ENCODE measurements around the gene FPR1.

The FPR1 gene

GRCh38 chr19:51735759-51736449 lies 15.8 kb downstream of the FPR1 start:
- H3K27ac Mint-ChIP-seq = no peak overlapping the region
- DNase-seq = no peak
- H3K27me3 Mint-ChIP-seq = peaks cover 14% of the 10 kb centered on the region
- H3K4me1 Mint-ChIP-seq (ENCODE audit: low read depth) = no peaks in the 10 kb centered on the region
- H3K36me3 Mint-ChIP-seq (ENCODE audit: low read depth) = no peaks in the 10 kb centered on the region
- H3K4me3 Mint-ChIP-seq = no peak overlapping the region
- H3K9me3 Mint-ChIP-seq = peaks cover 6% of the 10 kb centered on the region

- no peak overlapping the region for H3K27ac Mint-ChIP-seq
- no peaks in the 10 kb centered on the region for H3K36me3 Mint-ChIP-seq (ENCODE audit: low read depth)
- no peak for DNase-seq
- H3K27me3 Mint-ChIP-seq = peaks cover 12% of the 10 kb centered on the region
- no peak overlapping the region for H3K4me3 Mint-ChIP-seq
- H3K4me1 Mint-ChIP-seq (ENCODE audit: low read depth) = no peaks in the 10 kb centered on the region
- H3K9me3 Mint-ChIP-seq = peaks cover 13% of the 10 kb centered on the region
Measured at GRCh38 chr19:51733742-51734522, 17.7 kb downstream of the FPR1 start.

GRCh38 chr19:51729781-51730180 lies 21.9 kb downstream of the FPR1 start:
- peaks cover 32% of the 10 kb centered on the region for H3K27me3 Mint-ChIP-seq
- peaks cover 15% of the 10 kb centered on the region for H3K9me3 Mint-ChIP-seq
- no peak for DNase-seq
- H3K4me1 Mint-ChIP-seq (ENCODE audit: low read depth) = no peaks in the 10 kb centered on the region
- no peak overlapping the region for H3K27ac Mint-ChIP-seq
- no peak overlapping the region for H3K4me3 Mint-ChIP-seq
- H3K36me3 Mint-ChIP-seq (ENCODE audit: low read depth) = no peaks in the 10 kb centered on the region

- H3K27me3 Mint-ChIP-seq = peaks cover 43% of the 10 kb centered on the region
- DNase-seq = no peak
- peaks cover 15% of the 10 kb centered on the region for H3K9me3 Mint-ChIP-seq
- no peaks in the 10 kb centered on the region for H3K4me1 Mint-ChIP-seq (ENCODE audit: low read depth)
- H3K27ac Mint-ChIP-seq = no peak overlapping the region
- no peaks in the 10 kb centered on the region for H3K36me3 Mint-ChIP-seq (ENCODE audit: low read depth)
- H3K4me3 Mint-ChIP-seq = no peak overlapping the region
Measured at GRCh38 chr19:51727349-51727880, 24.3 kb downstream of the FPR1 start.

DNA sequence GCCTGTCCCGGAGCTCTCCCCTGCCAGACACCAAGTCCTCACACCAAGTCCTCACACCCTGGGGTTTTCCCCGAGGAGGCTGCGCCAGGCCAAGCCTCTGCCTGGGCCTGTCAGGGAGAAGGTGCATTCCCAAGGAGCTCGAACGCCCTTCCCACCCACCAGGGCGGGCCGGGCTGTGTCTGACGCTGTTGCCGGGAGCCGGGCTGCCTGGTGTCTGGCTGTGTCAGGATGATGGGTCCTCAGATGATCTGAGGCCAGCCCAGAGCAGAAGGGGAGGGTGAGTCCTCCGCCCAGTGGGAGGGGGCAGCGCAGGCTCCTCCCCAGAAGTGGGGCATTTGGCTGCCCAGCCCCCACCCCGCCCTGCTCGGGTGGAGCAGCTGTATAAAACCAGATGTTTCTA lies 25.6 kb downstream of the FPR1 start:
- Mint-ChIP-seq H3K27ac (no peak overlapping the region), H3K9me3 (peaks cover 9% of the 10 kb centered on the region), H3K27me3 (peaks cover 41% of the 10 kb centered on the region), H3K36me3 (ENCODE audit: low read depth) (no peaks in the 10 kb centered on the region), H3K4me1 (ENCODE audit: low read depth) (peaks cover 2% of the 10 kb centered on the region), H3K4me3 (no peak overlapping the region)
- no peak for DNase-seq

DNA sequence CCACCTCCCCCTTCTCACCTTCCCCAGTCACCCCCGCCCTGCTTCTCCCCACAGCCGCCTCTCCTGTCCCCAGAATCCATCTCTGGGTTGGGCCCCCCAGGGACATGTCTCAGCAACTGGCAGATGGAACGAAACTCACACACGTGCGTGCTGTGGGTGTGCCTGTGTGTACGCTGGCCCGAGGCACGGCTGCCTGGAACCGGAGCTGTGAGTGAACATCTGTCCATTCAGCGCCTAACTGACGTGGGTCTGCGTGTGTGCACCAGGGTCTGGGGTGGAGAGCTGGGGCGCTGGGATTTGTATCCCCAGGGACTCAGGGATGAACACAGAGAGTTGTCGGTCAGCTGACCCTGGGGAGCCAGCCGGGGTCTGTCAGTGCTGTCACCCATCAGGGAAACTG lies 27.1 kb downstream of the FPR1 start:
- Mint-ChIP-seq H3K27me3 (peaks cover 53% of the 10 kb centered on the region), H3K4me3 (no peak overlapping the region), H3K27ac (no peak overlapping the region), H3K9me3 (peaks cover 3% of the 10 kb centered on the region), H3K36me3 (ENCODE audit: low read depth) (no peaks in the 10 kb centered on the region), H3K4me1 (ENCODE audit: low read depth) (peaks cover 2% of the 10 kb centered on the region)
- DNase-seq = no peak

- Mint-ChIP-seq H3K27me3 (peaks cover 58% of the 10 kb centered on the region), H3K36me3 (ENCODE audit: low read depth) (no peaks in the 10 kb centered on the region)
Measured at GRCh38 chr19:51722492-51722891, 29.2 kb downstream of the FPR1 start.

GRCh38 chr19:51721905-51722304 lies 29.8 kb downstream of the FPR1 start:
- Mint-ChIP-seq H3K9me3 (no peaks in the 10 kb centered on the region), H3K4me1 (ENCODE audit: low read depth) (peaks cover 5% of the 10 kb centered on the region)

More at GRCh38 chr19:51722492-51722891, 29.2 kb downstream of the FPR1 start:
- Mint-ChIP-seq H3K4me1 (ENCODE audit: low read depth) (peaks cover 5% of the 10 kb centered on the region), H3K9me3 (no peaks in the 10 kb centered on the region), H3K4me3 (no peak overlapping the region), H3K27ac (no peak overlapping the region)
- no peak for DNase-seq

DNA sequence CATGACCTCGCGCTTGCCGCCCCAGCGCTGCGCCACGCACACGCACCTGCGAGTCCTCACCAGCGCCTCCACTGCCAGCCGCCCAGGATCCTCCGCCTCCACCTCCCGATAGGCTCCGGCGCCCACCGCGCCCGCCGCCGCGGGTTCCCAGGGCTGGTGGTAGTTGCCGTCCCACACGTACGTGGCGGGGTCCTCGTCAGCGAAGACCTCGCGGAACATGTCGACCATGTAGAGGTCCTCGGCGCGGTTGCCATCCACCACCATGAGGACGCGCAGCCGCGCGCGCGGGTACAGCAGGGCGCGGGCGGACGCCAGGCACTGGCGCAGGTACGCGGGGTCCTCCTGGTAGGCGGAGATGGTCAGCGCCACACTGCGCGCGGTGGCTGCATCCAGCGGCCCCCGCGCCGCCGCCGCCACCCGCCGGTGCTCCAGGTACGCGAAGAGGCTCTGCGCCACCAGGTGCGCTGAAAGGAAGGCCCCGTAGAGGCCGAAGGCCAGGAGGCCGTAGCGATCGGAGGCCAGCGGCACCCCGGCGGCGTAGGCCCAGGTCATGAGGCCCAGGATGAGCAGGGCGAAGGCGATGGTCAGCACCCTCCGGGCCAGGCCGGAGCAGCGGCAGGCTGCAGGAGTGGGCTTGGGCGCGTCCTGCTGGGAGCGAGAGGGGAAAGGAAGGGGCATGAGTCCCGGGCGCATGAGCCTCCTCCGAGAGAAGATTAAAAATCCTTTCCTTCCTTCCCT lies 32.3 kb downstream of the FPR1 start:
- no peak for DNase-seq
- H3K4me3 Mint-ChIP-seq = no peak overlapping the region
- H3K4me1 Mint-ChIP-seq (ENCODE audit: low read depth) = peaks cover 5% of the 10 kb centered on the region
- no peaks in the 10 kb centered on the region for H3K36me3 Mint-ChIP-seq (ENCODE audit: low read depth)
- no peak overlapping the region for H3K27ac Mint-ChIP-seq
- no peaks in the 10 kb centered on the region for H3K9me3 Mint-ChIP-seq
- peaks cover 49% of the 10 kb centered on the region for H3K27me3 Mint-ChIP-seq

More at GRCh38 chr19:51721905-51722304, 29.8 kb downstream of the FPR1 start:
- H3K36me3 Mint-ChIP-seq (ENCODE audit: low read depth) = no peaks in the 10 kb centered on the region
- DNase-seq = no peak
- H3K27ac Mint-ChIP-seq = no peak overlapping the region
- peaks cover 57% of the 10 kb centered on the region for H3K27me3 Mint-ChIP-seq
- no peak overlapping the region for H3K4me3 Mint-ChIP-seq

- H3K4me1 Mint-ChIP-seq (ENCODE audit: low read depth) = peaks cover 5% of the 10 kb centered on the region
- H3K36me3 Mint-ChIP-seq (ENCODE audit: low read depth) = no peaks in the 10 kb centered on the region
- no peak overlapping the region for H3K4me3 Mint-ChIP-seq
- H3K9me3 Mint-ChIP-seq = no peaks in the 10 kb centered on the region
- peaks cover 41% of the 10 kb centered on the region for H3K27me3 Mint-ChIP-seq
- no peak for DNase-seq
- H3K27ac Mint-ChIP-seq = no peak overlapping the region
Measured at GRCh38 chr19:51716925-51717324, 34.8 kb downstream of the FPR1 start.

- Mint-ChIP-seq H3K27ac (no peak overlapping the region), H3K9me3 (no peaks in the 10 kb centered on the region), H3K36me3 (ENCODE audit: low read depth) (no peaks in the 10 kb centered on the region), H3K4me1 (ENCODE audit: low read depth) (peaks cover 6% of the 10 kb centered on the region), H3K4me3 (no peak overlapping the region), H3K27me3 (peaks cover 38% of the 10 kb centered on the region)
- no peak for DNase-seq
Measured at GRCh38 chr19:51715850-51716249, 35.8 kb downstream of the FPR1 start.

GRCh38 chr19:51714848-51715247 lies 36.8 kb downstream of the FPR1 start:
- Mint-ChIP-seq H3K9me3 (no peaks in the 10 kb centered on the region), H3K27me3 (peaks cover 28% of the 10 kb centered on the region), H3K27ac (no peak overlapping the region), H3K4me3 (no peak overlapping the region), H3K36me3 (ENCODE audit: low read depth) (no peaks in the 10 kb centered on the region), H3K4me1 (ENCODE audit: low read depth) (peaks cover 6% of the 10 kb centered on the region)
- no peak for DNase-seq

DNA sequence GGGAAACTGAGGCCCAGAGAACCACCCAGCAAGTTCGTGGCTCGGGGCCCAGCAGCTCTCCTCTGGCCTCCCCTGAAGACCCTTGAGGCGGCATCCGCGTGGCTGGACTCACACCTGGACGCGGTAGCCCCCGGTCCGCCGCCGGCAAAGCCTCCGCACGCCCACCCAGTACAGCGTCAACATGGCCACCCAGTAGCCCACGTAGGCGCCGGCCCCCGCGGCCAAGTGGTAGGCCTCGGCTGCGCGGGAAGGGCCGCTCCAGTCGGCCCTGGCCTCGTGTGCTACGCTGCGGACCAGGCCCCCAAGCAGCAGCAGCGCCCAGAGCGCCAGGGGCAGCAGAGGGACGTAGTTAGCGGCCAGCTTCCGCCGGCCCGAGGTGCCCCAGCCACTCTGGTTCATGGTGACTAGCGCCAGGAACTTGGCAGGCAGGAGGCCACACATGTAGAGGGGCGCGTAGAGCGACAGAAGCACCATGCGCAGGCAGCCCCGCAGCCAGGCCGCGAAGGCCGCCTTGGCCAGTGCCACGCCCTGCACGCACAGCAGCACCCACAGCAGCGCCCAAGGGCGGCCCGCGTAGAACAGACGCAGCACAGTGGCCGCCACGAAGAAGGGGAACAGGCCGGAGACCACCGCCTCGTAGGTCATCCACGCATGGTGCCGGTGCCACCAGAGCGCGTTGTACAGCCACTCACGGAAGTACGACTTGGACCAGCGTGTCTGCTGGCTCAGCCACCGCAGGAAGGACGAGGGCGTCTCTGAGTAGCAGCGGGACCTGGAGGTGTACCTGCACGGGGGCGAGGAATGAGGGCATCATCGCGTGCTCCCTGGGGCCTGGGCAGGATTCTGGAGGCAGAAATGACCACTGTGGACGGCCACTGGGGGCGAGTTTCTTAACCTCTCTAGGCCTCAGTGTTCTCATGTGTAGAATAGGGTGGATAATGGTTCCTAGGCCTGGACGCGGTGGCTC lies 38.1 kb downstream of the FPR1 start:
- DNase-seq = no peak
- H3K9me3 Mint-ChIP-seq = no peaks in the 10 kb centered on the region
- peaks cover 2% of the 10 kb centered on the region for H3K4me1 Mint-ChIP-seq (ENCODE audit: low read depth)
- H3K27me3 Mint-ChIP-seq = peaks cover 20% of the 10 kb centered on the region
- no peaks in the 10 kb centered on the region for H3K36me3 Mint-ChIP-seq (ENCODE audit: low read depth)
- H3K27ac Mint-ChIP-seq = no peak overlapping the region
- H3K4me3 Mint-ChIP-seq = no peak overlapping the region

Measured in activated T-cell treated with anti-CD3 and anti-CD28 coated beads, Interleukin-2, amount 50 U/mL, for 24 hours (primary cell).